ENCODE results near the gene RAP1GAP.

- TF ChIP-seq EZH2phosphoT487 (IDR thresholded peaks at IDR 0.05; ENCODE audit: insufficient read depth, low read depth) (no peak), EZH2 (IDR thresholded peaks at IDR 0.05; ENCODE audit: insufficient read depth, poor library complexity, severe bottlenecking) (no peak)
Measured at GRCh38 chr1:21651214-21652042, 17.7 kb downstream of the RAP1GAP start.
